Adipose tissue (tissue), 3 donors: ENCODE results near the gene TNS3. TPM values are rescaled to one million over a fixed set of nuclear protein-coding genes. Genes with fewer than 3 reads are reported as not detected.

Experiments
- H3K27ac ChIP-seq: one replicate; pipeline ENCODE4 v1.5.1; 2013; ENCODE audit warnings: low read depth, low read length
- WGBS, 3 donors: extraction: QIAGEN DNeasy Blood & Tissue Kit; methylation state at CpG; one replicate each; pipeline ENCODE4 v1.1.7; 2013; 5-methylcytosine and 5-hydroxymethylcytosine counted together
- polyA plus RNA-seq, 3 donors: library from polyadenylated mRNA; stranded (reverse); fragments of 200-250 nt; gene quantifications; one replicate each; pipeline ENCODE4 v1.2.3, GENCODE V29; 2013
- donor health status: healthy with polysubstance abuse.
- donor health status: Bipolar disorder and iron deficiency.
- donor health status: healthy.

The TNS3 gene
- polyA plus RNA-seq, 3 donors = 23.2 to 45.4 (median 27.0) TPM

- 87 to 93% (median 92%) methylated on average over 14 of the region's 14 CpGs for WGBS, 3 donors
Measured at GRCh38 chr7:47504551-47505311, 77.2 kb downstream of the TNS3 start.

DNA sequence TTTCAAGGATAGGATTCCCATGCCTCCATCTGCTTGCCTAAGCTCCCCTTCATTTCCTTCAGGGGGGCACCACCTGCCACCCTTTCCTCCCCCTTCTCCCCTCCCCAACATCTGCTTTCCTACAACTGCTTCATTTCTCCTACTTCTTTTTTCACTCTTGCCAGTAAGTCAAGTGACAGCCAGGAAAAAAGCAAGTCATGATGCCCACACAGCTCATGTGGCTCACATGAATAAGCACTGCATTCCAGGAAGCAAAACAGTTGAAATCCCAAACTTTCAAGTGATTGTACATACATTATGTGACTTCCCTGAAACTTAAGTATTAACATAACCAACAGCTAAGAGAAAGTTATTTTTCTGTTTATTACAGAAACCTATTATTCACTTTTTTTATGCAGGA, 78.6 kb downstream of the TNS3 start:
- no peak overlapping the region for H3K27ac ChIP-seq

More at GRCh38 chr7:47504551-47505311, 77.2 kb downstream of the TNS3 start:
- H3K27ac ChIP-seq = no peak overlapping the region

DNA sequence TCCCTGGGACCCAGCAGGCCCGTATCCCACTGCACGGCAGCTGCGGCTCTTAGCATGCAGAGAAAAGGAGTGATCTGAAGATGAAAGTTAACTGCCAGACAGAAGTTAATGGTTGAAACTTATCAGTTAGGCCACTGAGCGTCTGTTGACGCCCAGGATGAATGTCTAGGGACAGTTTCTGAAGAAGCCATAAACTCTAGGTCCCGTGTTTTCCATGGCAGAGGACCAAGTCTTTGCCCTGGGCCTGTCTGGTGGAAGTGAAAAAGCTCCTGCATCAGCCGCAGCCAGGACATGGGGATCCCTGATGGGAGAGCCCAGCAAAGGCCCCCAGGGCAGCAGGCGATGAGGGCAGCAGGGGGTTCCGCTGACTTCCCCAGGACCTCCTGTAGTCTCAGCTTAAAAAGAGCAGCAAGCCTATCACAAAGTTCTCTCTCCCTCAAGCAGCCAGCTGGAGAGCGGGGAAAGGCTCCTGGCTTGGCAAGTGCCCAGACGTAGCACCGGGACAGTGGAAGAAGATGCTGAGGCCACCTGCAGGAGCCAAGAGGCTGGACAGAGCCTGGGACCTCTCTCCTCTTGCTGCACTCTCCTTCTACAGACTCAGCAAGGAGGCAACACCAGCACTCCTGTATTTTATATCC, 79.6 kb downstream of the TNS3 start:
- WGBS, 3 donors = 78 to 85% (median 84%) methylated on average over 12 of the region's 12 CpGs
- H3K27ac ChIP-seq = no peak overlapping the region

DNA sequence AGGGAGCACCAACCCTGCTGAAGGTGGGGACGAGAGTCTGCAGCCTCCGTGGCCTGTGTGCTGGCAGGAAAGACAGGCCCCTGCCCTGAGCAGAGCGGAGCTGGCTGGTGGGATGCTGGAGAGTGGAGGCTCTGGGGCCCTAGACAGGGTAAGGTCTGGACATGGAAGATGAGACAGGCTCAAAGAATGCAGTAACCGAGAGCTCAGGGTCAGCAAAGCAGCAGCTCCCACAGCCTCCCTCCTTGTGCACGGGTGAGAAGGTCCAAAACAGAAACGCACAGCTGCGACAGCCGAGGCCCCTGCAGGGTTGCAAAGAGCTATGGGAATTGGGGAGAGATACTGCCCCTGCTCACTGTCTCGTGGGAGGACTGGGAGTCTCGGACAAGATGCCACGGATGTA, 80.5 kb downstream of the TNS3 start:
- WGBS, 3 donors = 64 to 82% (median 74%) methylated on average over 11 of the region's 11 CpGs
- H3K27ac ChIP-seq = no peak overlapping the region

GRCh38 chr7:47500103-47500563, 81.8 kb downstream of the TNS3 start:
- 25 to 65% (median 59%) methylated on average over 15 of the region's 15 CpGs for WGBS, 3 donors
- no peak overlapping the region for H3K27ac ChIP-seq

DNA sequence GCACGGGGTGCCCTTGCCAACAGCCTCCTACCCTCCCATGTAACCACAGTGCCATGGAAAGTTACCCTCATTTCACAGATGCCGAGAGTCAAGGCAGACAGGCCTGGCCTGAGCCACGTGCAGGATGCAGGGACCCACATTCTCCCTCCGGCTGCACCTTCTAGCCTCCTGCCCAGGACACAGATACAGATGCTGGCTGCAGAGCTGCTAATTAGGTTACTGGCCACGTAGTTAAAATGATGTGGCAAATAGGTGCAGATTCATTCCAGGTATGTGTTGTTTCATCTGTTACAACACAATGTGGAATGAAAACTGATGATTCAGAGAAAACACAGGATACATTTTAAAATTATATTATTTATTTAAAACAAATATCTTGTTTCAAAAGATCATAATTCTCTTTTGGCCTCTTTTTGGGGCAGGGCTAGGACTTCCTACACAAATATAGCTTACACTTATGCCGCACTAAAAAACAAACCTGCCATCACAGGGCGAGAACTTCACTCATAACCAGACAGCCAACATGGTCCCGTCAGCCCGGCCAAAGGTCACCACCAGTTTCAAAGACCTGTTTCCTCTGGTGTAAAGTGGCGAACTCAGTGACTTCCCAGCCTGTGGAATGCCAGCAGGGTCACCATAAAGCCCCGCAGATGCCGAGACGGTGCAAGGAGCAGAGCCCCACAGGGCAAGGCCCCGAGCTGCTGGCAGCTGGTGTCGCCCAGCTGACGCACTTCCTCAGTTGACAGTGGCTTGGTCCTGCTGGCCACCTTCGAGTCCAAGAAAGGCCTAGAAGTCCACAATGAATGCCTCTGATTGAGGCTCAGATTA, 83.5 kb downstream of the TNS3 start:
- no peak overlapping the region for H3K27ac ChIP-seq
- WGBS, 3 donors = 62 to 88% (median 83%) methylated on average over 17 of the region's 17 CpGs

DNA sequence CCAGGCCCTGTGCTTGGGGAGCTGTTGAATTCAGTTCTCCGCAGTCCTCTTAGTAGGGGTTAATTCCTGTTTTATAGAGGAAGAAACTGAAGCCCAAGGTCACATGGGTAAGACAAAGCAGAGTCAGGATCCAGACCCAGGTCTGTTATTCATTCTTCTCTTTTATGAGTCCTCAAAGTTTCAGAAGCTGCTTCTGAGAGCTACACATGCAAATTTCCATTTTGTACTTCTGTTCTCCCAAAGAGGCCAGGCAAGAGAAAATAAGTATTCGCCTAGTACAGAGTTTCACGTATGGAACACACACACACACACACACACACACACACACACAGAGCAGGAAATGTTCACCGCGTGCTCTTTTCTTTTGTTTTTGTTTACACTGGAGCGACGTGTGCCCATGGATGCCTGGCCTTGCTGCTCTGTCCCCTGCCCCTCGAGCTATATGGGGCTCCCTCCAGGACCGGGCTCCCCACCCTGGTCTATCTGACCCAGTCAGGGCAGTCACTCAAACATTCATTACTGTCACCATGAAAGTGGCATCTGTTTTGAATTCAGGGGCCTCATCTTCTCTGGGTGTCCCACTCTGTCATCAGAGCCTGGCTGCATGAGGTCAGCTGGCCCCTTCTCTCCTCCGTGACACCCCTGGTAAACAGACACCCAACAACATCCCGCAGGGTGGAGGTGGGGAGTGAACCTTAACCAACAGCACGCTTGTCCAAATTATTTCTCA, 84.4 kb downstream of the TNS3 start:
- WGBS, 3 donors = 51 to 56% (median 55%) methylated on average over 12 of the region's 12 CpGs
- H3K27ac ChIP-seq = no peak overlapping the region

DNA sequence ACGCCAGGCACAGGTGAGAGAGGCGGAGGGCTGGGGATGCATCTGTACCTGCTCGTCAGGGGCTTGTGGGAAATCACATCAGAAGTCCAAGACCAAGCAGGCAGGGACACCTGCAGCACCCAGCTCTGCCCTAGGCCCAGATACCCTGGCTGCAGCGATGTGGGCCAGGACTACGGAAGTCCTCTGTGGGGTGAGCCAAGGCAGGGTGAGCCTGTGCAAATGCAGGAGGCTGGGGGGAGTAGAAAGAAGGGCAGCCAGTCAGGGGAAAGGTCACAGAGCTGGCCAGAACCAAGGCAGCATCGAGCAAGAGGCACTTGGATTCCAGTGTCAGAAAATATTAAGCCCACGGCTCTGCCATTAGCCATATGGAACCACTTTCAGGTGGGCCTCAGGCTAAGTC, 85.2 kb downstream of the TNS3 start:
- WGBS, 3 donors = 75 to 83% (median 77%) methylated on average over 7 of the region's 7 CpGs
- H3K27ac ChIP-seq = no peak overlapping the region

GRCh38 chr7:47496056-47496665, 85.8 kb downstream of the TNS3 start:
- no peak overlapping the region for H3K27ac ChIP-seq
- 76 to 82% (median 81%) methylated on average over 11 of the region's 11 CpGs for WGBS, 3 donors

GRCh38 chr7:47493976-47494911, 87.7 kb downstream of the TNS3 start:
- H3K27ac ChIP-seq = no peak overlapping the region
- 33 to 60% (median 36%) methylated on average over 14 of the region's 14 CpGs for WGBS, 3 donors

DNA sequence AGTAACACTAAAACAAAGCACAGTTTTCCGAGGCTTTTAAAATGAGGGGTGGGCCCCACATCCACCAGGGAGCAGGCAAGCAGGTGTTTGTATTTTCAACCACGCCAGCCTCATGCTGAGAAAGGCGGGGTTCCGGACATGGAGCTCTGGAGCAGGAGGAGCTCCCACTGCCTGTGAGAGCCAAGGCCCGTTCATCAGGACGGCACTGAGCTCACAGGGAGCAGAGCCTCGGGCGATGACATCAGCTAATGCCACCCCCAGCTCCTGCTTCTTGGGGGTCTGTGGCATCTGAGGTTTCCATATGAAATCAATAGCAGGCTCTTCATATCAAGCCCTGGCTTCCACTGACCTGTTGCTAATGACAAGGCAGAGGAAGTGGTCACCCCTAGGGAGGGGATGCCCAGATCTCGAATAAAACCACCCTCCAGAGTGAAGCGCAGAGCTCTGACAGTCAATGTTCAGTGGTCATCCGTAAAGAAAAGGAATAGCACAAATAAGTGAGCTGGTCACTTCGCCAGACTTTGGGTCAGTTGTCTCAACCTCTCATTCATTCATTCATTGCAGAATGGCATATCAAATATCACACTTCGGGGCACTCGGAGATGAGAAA, 89.1 kb downstream of the TNS3 start:
- no peak overlapping the region for H3K27ac ChIP-seq

GRCh38 chr7:47490501-47491265, 91.2 kb downstream of the TNS3 start:
- 93 to 95% (median 94%) methylated on average over 24 of the region's 24 CpGs for WGBS, 3 donors
- H3K27ac ChIP-seq = no peak overlapping the region

More for the DNA sequence above, 89.1 kb downstream of the TNS3 start:
- WGBS, 3 donors = 80 to 88% (median 84%) methylated on average over 14 of the region's 14 CpGs

GRCh38 chr7:47489624-47490023, 92.3 kb downstream of the TNS3 start:
- WGBS, 3 donors = 78 to 96% (median 86%) methylated on average over 7 of the region's 7 CpGs
- H3K27ac ChIP-seq = no peak overlapping the region

DNA sequence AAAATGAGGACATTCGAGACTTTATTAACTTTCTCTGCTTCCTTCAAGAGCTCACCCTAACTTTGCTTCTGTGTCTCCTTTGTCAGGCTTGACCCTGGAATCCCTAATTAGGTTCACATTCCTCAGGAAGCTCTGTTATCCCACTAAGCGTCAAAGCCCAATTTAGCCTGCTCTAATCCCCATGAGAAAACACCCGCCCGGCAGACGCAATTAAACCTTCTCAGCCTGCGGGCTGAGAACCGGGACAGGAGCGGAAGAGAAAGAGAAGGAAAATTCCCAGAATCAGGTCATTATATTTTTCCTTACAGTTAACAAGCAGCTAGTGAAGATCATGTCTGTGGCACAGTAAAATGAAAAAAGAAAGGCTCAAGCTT, 93.0 kb downstream of the TNS3 start:
- 63 to 81% (median 71%) methylated on average over 8 of the region's 8 CpGs for WGBS, 3 donors
- no peak overlapping the region for H3K27ac ChIP-seq

DNA sequence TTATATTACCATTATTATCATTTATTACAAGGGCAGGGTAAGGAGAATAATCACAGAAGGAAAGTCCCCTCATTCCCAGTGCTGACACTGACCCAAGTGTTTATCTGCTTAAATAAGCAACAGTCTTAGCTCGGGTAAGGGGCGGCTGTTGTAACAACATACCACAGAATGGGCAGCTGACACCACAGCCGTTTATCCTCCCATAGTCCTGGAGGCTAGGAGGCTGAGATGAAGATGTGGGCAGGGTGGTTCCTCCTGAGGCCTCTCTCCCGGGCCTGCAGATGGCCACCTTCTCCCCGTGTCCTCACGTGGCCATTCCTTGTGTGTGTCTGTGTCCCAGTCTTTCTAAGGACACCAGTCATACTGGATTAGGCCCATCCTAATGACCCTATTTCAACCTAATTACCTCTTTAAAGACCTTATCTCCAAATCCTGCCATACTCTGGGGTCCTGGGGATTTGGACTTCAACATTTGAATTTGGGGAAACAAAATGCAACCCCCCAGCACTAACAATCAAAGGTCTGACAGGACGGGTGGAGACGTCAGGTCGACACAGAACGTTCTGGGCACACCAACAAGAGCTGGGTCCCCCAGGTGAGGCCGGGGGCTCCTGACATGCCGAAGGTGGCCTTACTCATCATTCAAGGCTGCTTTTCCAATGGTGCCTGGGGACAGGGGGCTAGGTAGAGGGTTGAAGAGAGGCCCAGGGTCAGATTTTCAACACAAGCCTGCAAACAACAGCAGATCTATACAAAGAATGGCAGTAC, 93.5 kb downstream of the TNS3 start:
- 75 to 90% (median 85%) methylated on average over 12 of the region's 12 CpGs for WGBS, 3 donors

More for the DNA sequence above, 93.5 kb downstream of the TNS3 start:
- H3K27ac ChIP-seq = no peak overlapping the region
